ENCODE measurements around the gene AMD1.

AMD1 gene

DNA sequence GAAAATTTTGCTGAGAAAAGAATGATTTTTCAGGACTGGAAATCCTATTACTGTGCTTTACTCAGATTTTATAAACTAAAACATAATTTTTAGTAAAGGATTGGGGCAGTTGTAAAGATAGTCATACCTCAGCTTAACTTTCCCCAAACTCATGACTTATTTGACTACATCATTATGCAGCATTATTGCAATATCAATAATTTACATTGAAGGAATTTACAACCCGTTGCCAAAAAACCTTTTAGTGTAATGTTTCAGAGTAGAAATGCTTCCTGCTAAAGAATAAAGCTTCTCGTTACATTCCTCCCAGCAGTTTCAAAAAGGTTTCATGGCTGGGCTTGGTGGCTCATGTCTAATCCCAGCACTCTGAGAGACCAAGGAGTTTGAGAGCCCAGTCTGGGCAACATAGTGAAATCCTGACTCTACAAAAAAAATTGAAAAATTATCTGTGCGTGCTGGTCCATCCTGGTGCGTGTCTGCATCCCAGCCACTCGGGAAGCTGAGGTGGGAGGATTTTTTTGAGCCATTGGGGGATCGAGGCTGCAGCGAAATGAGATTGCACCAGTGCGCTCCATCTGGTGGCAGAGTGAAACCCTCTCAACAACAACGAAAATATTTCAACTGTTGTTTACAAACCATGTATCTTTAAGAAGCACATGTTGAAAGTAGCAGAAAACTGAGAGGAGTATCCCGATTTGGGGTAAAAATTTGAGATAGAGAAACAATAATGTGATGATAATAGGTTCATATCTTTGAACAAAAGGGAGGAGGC is 4.4 kb downstream of the AMD1 start:
- TF ChIP-seq, protein P1, sequence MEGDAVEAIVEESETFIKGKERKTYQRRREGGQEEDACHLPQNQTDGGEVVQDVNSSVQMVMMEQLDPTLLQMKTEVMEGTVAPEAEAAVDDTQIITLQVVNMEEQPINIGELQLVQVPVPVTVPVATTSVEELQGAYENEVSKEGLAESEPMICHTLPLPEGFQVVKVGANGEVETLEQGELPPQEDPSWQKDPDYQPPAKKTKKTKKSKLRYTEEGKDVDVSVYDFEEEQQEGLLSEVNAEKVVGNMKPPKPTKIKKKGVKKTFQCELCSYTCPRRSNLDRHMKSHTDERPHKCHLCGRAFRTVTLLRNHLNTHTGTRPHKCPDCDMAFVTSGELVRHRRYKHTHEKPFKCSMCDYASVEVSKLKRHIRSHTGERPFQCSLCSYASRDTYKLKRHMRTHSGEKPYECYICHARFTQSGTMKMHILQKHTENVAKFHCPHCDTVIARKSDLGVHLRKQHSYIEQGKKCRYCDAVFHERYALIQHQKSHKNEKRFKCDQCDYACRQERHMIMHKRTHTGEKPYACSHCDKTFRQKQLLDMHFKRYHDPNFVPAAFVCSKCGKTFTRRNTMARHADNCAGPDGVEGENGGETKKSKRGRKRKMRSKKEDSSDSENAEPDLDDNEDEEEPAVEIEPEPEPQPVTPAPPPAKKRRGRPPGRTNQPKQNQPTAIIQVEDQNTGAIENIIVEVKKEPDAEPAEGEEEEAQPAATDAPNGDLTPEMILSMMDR (IDR thresholded peaks at IDR 0.05; ENCODE audit: borderline replicate concordance, insufficient read depth, low read depth, low read length): peak; percentile 58; the same call in 1 of the 2 replicates
- H3K4me3 ChIP-seq (ENCODE audit: low read depth, low read length): no peak overlapping the region

DNA sequence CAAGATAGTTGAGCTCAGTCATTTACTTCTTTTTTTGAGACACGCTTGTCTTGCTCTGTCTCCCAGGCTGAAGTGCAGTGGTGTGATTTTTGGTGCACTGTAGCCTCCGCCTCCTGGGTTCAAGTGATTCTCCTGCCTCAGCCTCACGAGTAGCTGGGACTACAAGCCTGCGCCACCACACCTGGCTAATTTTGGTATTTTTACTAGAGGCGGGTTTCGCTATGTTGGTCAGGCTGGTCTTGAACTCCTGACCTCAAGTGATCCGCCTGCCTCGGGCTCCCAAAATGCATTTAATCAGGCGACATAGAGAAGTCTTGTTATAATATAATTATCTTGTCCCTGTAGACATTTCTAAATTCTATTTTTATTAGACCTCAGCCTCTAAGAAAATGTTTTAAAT is 6.1 kb downstream of the AMD1 start:
- H3K4me3 ChIP-seq (ENCODE audit: low read depth, low read length): no peak overlapping the region

DNA sequence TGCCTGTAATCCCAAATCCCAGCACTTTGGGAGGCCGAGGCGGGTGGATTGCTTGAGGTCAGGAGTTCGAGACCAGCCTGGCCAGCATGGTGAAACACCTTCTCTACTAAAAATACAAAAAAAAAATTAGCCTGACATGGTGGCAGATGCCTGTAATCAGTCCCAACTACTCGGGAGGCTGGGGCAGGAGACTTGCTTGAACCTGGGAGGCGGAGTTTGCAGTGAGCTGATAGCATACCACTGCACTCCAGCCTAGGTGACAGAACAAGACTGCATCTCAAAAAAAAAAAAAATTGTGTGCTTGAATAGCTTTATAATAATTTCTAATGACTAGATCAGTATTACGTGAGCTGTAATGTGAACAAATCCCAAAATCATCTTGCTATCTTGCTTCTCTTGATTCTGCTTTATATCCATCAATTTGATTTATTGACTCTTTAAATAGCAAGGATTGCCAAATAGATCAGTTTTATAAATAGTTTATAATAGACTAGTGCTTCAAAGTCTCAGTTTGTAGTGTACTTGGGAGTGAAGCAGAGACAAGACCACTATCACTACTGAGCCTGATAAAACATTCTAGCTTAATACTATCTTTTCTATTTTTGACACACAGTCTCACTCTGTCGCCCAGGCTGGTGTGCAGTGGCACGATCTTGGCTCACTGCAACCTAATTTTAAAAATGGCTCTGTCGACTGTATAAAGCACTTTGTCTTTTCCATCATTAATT is 7.1 kb downstream of the AMD1 start:
- H3K4me3 ChIP-seq (ENCODE audit: low read depth, low read length): no peak overlapping the region
- TF ChIP-seq, protein P1 (IDR thresholded peaks at IDR 0.05; ENCODE audit: borderline replicate concordance, insufficient read depth, low read depth, low read length): no peak

More for the DNA sequence above, 6.1 kb downstream of the AMD1 start:
- TF ChIP-seq, protein P1 (IDR thresholded peaks at IDR 0.05; ENCODE audit: borderline replicate concordance, insufficient read depth, low read depth, low read length): no peak

DNA sequence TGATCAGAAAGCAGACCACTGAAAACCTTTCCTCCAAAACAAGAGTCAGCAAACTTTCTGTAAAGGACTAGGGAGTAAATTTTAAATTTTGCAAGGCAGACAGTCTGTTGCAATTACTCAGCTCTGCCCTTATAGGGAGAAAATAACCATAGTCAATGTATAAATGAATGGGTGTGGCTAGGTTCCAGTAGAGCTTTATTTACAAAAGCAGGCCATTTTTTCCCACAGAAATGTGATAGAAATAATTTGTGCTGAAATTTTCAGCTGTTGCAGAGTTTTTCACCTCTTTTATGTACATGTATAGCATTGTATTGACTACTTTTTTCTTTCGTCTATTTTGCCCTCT is 7.7 kb downstream of the AMD1 start:
- TF ChIP-seq, protein P1 (IDR thresholded peaks at IDR 0.05; ENCODE audit: borderline replicate concordance, insufficient read depth, low read depth, low read length): no peak
- H3K4me3 ChIP-seq (ENCODE audit: low read depth, low read length): no peak overlapping the region

DNA sequence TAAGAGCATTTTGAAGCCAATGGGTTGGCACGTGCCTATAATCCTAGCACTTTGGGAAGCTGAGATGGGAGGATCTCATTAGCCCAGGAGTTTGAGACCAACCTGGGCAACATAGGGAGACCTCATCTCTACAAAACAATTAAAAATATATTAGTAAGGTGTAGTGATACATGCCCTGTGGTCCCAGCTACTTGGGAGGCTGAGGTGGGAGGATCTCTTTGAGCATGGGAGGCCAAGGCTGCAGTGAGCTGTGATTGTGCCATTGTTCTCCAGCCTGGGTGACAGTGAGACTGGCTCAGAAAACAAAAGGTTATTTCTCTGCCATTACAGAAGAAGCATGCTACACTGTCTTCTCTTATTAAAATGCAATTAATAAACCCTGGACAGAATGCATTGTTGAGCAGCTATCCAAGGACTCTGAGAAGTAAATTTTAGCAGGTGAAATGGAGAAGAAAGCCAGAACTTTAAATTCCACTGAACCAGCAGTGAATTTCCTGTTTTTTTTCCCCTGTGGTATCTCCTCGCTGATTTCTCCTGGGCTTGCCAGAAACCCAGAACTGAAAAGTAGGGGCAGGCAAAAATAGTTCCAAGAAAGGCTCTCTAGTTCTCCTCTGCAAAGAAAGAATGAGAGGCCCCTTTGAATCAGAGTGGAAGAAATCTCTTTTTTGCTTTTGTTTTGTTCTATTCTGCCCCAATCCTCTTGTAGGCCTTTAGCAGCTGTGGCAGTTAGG is 8.4 kb downstream of the AMD1 start:
- no peak overlapping the region for H3K4me3 ChIP-seq (ENCODE audit: low read depth, low read length)
- TF ChIP-seq, protein P1 (IDR thresholded peaks at IDR 0.05; ENCODE audit: borderline replicate concordance, insufficient read depth, low read depth, low read length): no peak

DNA sequence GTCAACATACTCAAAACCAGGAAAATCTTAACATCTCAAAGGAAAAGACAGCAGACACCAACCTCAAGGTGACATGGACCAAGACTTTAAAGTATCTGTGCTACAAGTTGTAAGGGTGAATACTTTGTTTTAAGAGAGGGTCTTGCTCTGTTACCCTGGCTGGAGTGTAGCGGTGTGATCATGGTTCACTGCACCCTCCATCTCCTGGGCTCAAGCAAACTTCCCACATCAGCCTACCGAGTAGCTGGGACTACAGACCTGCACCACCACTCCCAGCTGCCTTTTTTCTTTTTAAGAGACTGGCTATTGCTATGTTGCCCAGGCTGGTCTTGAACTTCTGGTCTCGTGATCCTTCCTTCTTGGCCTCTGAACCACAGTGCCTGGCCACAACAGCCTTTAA is 9.7 kb downstream of the AMD1 start:
- H3K4me3 ChIP-seq (ENCODE audit: low read depth, low read length): no peak overlapping the region
- TF ChIP-seq, protein P1 (IDR thresholded peaks at IDR 0.05; ENCODE audit: borderline replicate concordance, insufficient read depth, low read depth, low read length): no peak

Measured in GM12875 (cell line).